Measurements from ENCODE around the gene BRD9.

The BRD9 gene

GRCh38 chr5:876398-877365 is 15.9 kb downstream of the BRD9 start:
- no peak for DNase-seq

DNA sequence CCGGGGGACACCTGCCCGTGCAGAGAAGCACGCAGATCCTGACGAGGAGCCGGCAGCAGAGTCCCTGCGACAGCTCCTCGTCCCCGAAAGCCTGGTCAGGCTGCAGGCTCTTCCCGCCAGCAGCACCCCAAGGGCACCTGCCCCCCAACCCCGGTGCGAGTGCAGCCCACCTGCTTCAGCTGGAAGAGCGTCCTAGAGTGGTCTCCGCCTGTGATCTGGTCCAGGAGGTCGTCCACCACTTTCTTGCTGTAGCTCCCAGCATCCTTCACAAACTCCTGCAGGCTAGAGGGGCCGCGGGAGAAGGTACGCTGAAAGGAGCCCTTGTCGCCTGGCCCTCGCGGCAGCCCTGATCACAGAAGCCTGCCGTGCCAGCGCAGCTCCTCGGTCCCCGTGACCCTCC is 16.7 kb downstream of the BRD9 start:
- no peak for DNase-seq

DNA sequence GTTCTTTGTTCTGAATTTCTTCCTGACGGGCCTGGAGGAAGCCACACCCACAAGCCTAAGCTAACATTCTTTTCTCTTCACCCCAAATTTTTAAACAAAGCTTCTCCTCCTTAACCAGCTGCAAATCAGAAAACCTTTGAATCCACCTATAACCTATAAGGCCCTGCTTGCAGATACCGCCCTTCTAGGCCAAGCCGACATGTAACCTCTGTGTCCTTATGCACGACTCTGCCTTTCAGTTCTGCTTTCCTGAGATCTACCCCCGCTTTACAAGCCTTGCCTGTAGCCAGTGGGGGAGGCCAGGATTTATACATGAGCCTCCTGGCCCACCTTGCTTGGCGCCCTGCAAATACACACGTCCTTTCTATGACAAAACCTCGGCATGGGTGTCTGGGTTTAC is 19.3 kb downstream of the BRD9 start:
- no peak for DNase-seq

DNA sequence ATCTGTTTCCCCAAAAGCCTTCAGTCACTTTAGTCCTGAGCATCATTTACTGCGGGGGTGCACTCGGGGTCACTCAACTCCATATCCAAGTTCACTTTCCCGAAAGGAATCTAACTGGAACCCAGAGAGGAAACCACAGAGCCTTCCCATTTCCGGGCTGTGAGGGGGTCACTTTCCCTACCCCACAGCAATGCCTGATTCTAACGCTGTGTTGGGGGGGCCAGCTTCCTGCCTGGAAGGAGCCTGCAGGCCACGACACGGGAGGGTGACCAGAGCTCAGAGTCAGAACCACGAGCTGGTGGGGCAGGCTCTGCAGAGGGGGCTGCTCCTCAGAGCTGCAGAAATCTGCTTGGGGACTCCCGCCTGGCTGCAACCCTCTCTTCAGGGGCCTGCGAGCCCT is 20.3 kb downstream of the BRD9 start:
- DNase-seq = no peak

GRCh38 chr5:871596-872298 is 20.9 kb downstream of the BRD9 start:
- DNase-seq = no peak

GRCh38 chr5:870956-871355 is 21.6 kb downstream of the BRD9 start:
- DNase-seq = no peak

- no peak for DNase-seq
Measured at GRCh38 chr5:868428-869135, 24.0 kb downstream of the BRD9 start.

- DNase-seq = no peak
Measured at GRCh38 chr5:867300-867870, 25.2 kb downstream of the BRD9 start.

DNA sequence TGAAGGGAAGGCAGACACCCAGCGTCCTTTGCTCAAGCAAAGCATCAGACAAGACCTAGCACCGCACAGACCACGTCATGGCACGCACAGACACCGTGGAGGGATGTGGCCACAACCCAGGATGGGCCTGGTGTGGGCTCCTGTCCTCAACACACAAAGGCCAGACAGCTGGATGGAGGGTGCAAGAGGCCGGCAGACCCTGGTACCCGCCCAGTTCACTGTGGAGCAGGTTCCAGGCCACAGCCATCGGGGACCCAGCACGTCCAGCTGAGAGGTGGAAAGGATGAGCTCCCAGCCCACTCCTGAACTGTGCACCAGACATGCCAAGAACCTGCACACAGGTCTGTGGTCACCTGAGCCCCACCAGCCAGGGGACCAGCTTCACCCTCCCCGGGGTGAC is 26.8 kb downstream of the BRD9 start:
- no peak for DNase-seq

DNA sequence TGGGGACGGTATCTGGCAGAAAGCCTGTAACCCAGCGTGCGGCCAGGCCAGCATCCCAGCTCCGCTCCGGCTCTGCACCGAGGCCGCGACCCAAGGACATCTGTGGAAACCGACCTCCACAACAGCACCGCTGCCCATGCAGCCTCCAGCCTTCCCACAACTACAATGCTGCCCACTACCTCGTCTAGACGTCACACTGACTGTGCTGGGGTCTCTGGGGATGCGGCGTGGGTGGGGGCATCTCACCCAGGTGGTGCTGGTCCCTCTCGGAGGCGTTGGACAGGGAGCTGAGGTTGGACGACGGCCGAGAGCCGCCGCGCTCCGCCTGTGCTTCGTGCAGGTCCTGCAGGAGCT is 27.5 kb downstream of the BRD9 start:
- no peak for DNase-seq

- DNase-seq = no peak
Measured at GRCh38 chr5:864492-865167, 28.0 kb downstream of the BRD9 start.

- no peak for DNase-seq
Measured at GRCh38 chr5:863244-863805, 29.3 kb downstream of the BRD9 start.

DNA sequence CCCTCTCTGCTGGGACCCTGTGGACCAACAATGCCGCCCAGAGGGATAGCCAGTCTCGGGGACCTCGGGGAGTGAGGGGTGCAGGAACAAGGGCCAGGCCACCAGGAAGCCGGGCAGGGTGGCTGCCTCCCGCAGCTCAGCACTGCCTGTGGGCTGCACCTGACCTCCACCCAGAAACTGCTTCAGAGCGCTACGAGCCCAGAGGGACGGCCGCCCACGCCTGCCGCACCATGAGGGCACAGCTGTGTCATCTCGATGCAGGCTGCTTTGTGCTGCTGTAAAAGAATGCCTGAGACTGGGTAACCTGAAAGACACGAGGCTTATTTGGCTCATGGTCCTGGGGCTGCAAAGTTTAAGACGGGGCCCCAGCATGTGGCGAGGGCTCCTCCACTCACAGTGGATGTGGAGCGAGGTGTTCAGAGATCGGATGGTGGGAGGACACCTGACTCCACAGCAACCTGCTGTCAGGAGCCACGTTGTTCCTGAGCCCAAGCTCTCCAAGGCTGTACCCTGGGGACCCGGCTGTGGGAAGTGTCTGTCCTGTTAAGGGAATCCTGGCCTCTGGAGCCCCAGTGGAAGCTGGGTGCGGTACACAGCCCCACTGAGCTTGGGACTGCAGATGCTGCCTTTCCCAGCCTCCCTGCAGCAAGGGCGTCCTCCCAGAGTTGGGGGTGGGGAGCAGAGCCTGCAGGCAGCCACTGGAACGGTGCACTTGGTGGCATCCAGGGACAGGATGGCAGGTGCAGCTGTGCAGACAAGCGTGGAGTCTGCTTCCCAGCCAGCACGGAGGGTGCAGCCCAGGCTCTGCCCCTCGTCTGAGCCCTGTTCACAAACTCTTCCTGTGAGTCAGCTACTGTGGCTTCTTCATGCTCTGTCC is 30.0 kb downstream of the BRD9 start:
- peak; percentile 69 for DNase-seq

DNA sequence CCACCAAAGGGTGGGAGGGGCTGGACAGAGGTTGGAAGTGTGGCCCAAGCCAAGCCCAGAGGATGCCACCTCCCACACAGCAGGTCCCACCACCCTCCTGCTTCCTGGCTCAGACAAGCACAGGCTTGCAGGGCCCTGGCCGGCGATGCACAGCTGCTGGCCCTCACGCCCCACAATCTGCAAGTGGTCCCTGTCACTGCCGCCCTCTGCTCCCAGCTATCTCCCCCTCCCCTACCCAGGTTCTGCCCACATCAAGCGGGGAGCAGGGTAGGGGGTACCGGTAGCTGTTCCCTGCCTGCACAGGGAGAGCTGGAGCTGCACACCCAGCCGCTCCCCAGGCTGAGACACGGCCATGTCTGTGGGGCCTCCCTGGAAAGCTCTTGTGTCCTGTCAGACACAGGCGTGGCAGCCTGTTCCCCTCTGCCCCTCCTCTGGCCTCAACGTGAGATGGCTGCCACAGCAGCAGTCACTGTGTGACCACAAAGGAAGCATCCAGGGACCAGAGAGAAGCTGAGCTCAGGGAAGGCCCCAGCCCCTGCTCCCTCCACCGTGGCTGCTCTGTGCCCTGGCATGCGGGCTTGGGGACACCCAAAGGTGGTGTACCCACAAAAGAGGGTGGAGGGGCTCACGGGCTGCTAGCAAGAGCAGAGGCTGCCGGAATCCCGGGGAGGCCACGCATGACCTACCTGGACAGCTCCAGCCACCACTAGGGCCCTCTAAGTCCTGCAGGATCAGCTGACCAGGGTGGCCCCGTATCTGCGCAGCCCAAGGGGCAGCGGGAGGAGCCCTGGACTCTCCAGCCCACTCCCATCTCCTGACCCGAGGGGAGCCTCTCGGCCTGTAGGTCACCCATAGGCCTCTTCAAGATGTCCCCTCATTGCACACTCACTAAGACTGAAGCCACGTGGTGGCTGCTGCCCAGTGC is 30.9 kb downstream of the BRD9 start:
- DNase-seq = no peak

DNA sequence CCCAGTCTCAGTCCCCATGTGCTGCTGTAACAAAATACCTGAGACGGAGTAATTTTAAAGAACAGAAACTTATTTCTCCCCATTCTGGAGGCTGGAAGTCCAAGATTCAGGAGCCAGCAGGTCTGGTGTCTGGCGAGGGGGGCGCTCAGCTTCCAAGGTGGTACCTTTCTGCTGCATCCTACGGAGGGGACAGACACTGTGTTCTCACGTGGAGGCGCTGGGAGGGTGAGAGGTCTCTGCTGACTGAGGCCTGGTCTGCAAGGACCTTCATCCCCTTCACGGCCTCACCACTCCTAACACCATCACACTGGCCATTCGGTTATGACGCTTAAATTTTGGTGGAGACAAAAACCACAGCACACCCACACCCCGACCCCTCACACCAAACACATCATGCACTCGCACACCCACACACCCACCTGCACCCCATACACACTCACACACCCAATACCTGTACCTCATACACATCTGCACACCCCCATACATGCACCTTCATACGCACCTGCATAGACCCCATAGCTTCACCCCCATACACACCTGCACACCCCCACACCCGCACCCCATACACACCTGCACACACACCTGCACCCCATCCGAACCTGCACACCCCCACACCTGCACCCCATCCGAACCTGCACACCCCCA is 32.0 kb downstream of the BRD9 start:
- no peak for DNase-seq

- no peak for DNase-seq
Measured at GRCh38 chr5:859798-860296, 32.8 kb downstream of the BRD9 start.

GRCh38 chr5:859391-859790 is 33.2 kb downstream of the BRD9 start:
- DNase-seq = no peak

DNA sequence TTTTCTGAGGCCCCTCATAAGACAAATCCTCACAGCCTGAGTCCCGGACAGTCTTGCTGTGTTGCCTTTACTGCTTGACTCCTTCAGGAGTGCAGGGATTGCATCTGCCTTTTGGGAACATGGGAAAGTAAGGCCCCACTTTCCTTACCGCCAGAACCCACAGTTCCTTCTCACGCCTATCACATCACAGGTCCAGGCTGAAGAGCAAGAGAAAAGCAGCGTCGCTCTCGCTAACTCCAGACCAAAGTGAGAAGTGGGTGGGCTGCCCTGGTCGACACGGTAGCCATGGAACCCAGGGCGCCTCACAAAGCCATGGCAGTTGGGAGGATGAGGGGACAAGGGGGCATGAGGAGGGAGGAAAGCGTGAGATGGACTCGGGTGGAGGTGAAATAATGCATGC is 33.9 kb downstream of the BRD9 start:
- DNase-seq = no peak
